Mesendoderm (in vitro differentiated cells): Measurements from ENCODE around the gene SOHLH2.

Source experiments
- DNase-seq: peaks from one replicate; pipeline ENCODE4 v3.0.0; 2013
- H2AK5ac ChIP-seq: 2 replicates; pipeline ENCODE4 v1.6.1; 2013; ENCODE audit warnings: low read length, inconsistent platforms
- H2BK120ac ChIP-seq: 2 replicates; pipeline ENCODE4 v1.6.1; 2013; ENCODE audit warnings: low read depth, mild to moderate bottlenecking, low read length, moderate library complexity, mixed read lengths
- H2BK15ac ChIP-seq: replicated peaks from 2 replicates; pipeline ENCODE4 v1.6.1; 2013; ENCODE audit warnings: low read depth, mild to moderate bottlenecking, moderate library complexity
- H2BK5ac ChIP-seq: 2 replicates; pipeline ENCODE4 v1.6.1; 2013; ENCODE audit warnings: low read length, inconsistent platforms
- H3K18ac ChIP-seq: 2 replicates; pipeline ENCODE4 v1.6.1; 2013; ENCODE audit warnings: mild to moderate bottlenecking, low read length, mixed read lengths
- H3K23ac ChIP-seq: one replicate; pipeline ENCODE4 v1.6.1; 2013; ENCODE audit warnings: low read length
- H3K27ac ChIP-seq: 2 replicates; pipeline ENCODE4 v1.5.1; 2013; ENCODE audit warnings: low read depth, mild to moderate bottlenecking, inconsistent platforms, low read length, moderate library complexity
- H3K27me3 ChIP-seq: 2 replicates; pipeline ENCODE4 v1.6.1; 2013; ENCODE audit warnings: low read length, control low read depth, mild to moderate bottlenecking, inconsistent platforms; ENCODE audit not compliant: insufficient read depth, poor library complexity
- H3K36me3 ChIP-seq: 2 replicates; pipeline ENCODE4 v1.6.1; 2013; ENCODE audit warnings: low read length, inconsistent platforms; ENCODE audit not compliant: control insufficient read depth, insufficient read depth
- H3K4ac ChIP-seq: one replicate; pipeline ENCODE4 v1.6.1; 2013; ENCODE audit warnings: low read depth, mild to moderate bottlenecking, low read length, moderate library complexity
- H3K4me1 ChIP-seq: 2 replicates; pipeline ENCODE4 v1.6.1; 2013; ENCODE audit warnings: low read depth, low read length, inconsistent platforms; ENCODE audit not compliant: control insufficient read depth
- H3K4me2 ChIP-seq: 2 replicates; pipeline ENCODE4 v1.6.1; 2013; ENCODE audit warnings: low read length
- H3K4me3 ChIP-seq: 2 replicates; pipeline ENCODE4 v1.5.1; 2013; ENCODE audit warnings: mild to moderate bottlenecking, low read length
- H3K56ac ChIP-seq: one replicate; pipeline ENCODE4 v1.6.1; 2013; ENCODE audit warnings: low read length
- H3K79me1 ChIP-seq: 2 replicates; pipeline ENCODE4 v1.6.1; 2013; ENCODE audit warnings: low read length, inconsistent platforms
- H3K79me2 ChIP-seq: 2 replicates; pipeline ENCODE4 v1.6.1; 2013; ENCODE audit warnings: mild to moderate bottlenecking, low read length; ENCODE audit not compliant: control insufficient read depth, insufficient read depth
- H3K9ac ChIP-seq: 2 replicates; pipeline ENCODE4 v1.6.1; 2013; ENCODE audit warnings: low read length, inconsistent platforms
- H4K5ac ChIP-seq: one replicate; pipeline ENCODE4 v1.6.1; 2013; ENCODE audit warnings: low read length
- H4K8ac ChIP-seq: one replicate; pipeline ENCODE4 v1.6.1; 2013; ENCODE audit warnings: low read depth, mild to moderate bottlenecking, control low read depth, low read length, moderate library complexity
- WGBS: extraction: QIAGEN DNeasy Blood & Tissue Kit; methylation state at CpG from one replicate; pipeline ENCODE4 v1.1.7; 2013; ENCODE audit warnings: low lambda C conversion rate, missing lambda C conversion rate; ENCODE audit not compliant: insufficient coverage; ENCODE audit errors: extremely low coverage; 5-methylcytosine and 5-hydroxymethylcytosine counted together

Gene SOHLH2

DNA sequence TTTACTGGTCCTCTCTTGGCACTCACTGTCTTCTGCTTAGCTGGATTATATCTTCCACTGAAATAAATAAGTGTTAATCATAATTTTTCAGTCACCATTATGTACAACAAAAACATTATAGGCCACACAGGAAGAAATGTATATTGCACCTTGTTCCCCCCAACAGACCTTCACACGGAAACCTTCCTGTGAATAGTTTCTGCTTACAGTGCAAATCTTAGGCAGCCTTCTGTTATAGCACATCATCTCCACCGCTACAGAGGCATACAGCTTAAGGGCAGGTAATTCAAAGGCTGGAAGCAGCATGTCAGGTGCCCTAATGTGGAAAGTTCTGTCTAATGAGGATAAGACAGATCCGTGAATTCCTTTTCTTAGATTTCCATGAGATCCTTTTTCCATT lies 16.9 kb upstream of the SOHLH2 start:
- no peak overlapping the region for H4K8ac ChIP-seq
- H3K79me1 ChIP-seq: no peaks in the 10 kb centered on the region
- H3K27ac ChIP-seq: no peak overlapping the region
- H3K4me1 ChIP-seq: no peaks in the 10 kb centered on the region
- no CpG with 5 or more reads among the region's 3 CpGs for WGBS
- DNase-seq: no peak
- no peak overlapping the region for H2BK120ac ChIP-seq
- no peak overlapping the region for H3K4ac ChIP-seq
- H3K9ac ChIP-seq: no peak overlapping the region
- no peaks in the 10 kb centered on the region for H3K27me3 ChIP-seq
- no peak overlapping the region for H4K5ac ChIP-seq
- H3K4me2 ChIP-seq: no peak overlapping the region
- H2AK5ac ChIP-seq: no peak overlapping the region
- no peak overlapping the region for H3K56ac ChIP-seq
- H3K18ac ChIP-seq: no peak overlapping the region
- H2BK15ac ChIP-seq: no peak overlapping the region
- H2BK5ac ChIP-seq: no peak overlapping the region
- H3K4me3 ChIP-seq: no peak overlapping the region
- no peaks in the 10 kb centered on the region for H3K79me2 ChIP-seq
- no peaks in the 10 kb centered on the region for H3K36me3 ChIP-seq
- no peak overlapping the region for H3K23ac ChIP-seq

DNA sequence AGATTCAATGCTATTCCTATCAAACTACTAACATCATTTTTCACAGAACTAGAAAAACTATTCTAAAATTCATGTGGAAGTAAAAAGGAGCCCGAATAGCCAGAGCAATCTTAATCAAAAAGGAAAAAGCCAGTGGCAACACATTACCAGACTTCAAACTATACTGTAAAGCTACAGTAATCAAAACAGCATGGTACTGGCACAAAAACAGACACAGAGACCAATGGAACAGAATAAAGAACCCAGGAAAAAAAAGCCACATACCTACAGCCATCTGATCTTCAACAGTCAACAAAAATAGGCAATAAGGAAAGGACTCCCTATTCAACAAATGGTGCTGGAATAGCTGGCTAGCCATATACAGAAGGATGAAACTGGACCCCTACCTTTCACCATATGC lies 10.4 kb upstream of the SOHLH2 start:
- Histone ChIP-seq H3K9ac (no peak overlapping the region), H2BK5ac (no peak overlapping the region), H3K27ac (no peak overlapping the region), H2BK120ac (no peak overlapping the region), H3K23ac (no peak overlapping the region), H2AK5ac (no peak overlapping the region), H3K27me3 (no peaks in the 10 kb centered on the region), H3K18ac (no peak overlapping the region), H3K79me1 (no peaks in the 10 kb centered on the region), H3K79me2 (no peaks in the 10 kb centered on the region), H3K36me3 (no peaks in the 10 kb centered on the region), H4K5ac (no peak overlapping the region), H3K4me3 (no peak overlapping the region), H2BK15ac (no peak overlapping the region), H3K4me2 (no peak overlapping the region), H4K8ac (no peak overlapping the region), H3K56ac (no peak overlapping the region), H3K4ac (no peak overlapping the region), H3K4me1 (no peaks in the 10 kb centered on the region)
- no CpG with 5 or more reads among the region's 1 CpG for WGBS
- DNase-seq: no peak

DNA sequence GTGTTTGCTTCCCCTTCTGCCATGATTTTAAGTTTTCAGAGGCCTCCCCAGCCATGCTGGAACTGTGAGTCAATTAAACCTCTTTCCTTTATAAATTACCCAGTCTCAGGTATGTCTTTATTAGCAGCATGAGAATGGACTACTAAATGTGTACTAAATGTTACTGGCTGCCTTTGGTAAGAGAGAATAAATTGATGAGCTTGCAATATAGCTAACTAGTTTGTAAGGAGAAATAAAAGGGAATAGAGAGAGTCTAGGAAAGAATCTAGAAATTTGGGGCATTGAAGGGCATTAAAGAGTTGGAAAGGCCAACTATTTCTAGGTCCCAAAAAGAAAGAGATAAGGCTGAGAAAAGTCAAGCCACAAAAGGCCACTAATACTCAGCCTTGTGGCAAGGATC lies 5.5 kb upstream of the SOHLH2 start:
- H3K18ac ChIP-seq: no peak overlapping the region
- no peak overlapping the region for H2BK5ac ChIP-seq
- no peak overlapping the region for H3K4me2 ChIP-seq
- no peaks in the 10 kb centered on the region for H3K36me3 ChIP-seq
- no peak overlapping the region for H3K23ac ChIP-seq
- H3K4me3 ChIP-seq: no peak overlapping the region
- no peak overlapping the region for H3K4ac ChIP-seq
- no peak overlapping the region for H2BK15ac ChIP-seq
- H4K8ac ChIP-seq: no peak overlapping the region
- H4K5ac ChIP-seq: no peak overlapping the region
- no peak for DNase-seq
- H3K4me1 ChIP-seq: no peaks in the 10 kb centered on the region
- no peak overlapping the region for H2BK120ac ChIP-seq
- no peaks in the 10 kb centered on the region for H3K79me1 ChIP-seq
- no peak overlapping the region for H3K9ac ChIP-seq
- H3K27me3 ChIP-seq: no peaks in the 10 kb centered on the region
- no peak overlapping the region for H3K56ac ChIP-seq
- no peaks in the 10 kb centered on the region for H3K79me2 ChIP-seq
- no peak overlapping the region for H3K27ac ChIP-seq
- H2AK5ac ChIP-seq: no peak overlapping the region

DNA sequence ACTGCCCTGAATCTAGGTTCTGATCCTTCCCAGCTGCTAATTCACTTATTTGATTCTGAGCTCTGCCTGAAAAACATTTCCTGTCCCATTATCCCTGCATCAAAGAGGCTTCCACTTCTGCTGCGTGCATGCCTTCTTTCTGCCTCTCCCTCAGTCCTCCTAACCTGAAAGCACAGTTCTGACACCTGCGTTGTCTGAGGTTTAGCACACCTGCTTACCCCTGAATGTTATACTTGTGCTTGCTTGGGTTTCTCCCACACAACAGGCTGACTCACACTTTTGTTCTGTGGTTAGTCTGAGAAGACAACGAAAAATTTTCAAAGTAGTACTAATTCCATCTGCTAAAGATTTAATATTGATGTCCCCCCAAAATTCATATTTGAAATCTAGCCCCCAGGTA lies 3.1 kb upstream of the SOHLH2 start:
- Histone ChIP-seq H3K79me2 (no peaks in the 10 kb centered on the region), H3K4ac (no peak overlapping the region), H3K4me2 (no peak overlapping the region), H2BK120ac (no peak overlapping the region), H3K23ac (no peak overlapping the region), H3K18ac (no peak overlapping the region), H4K5ac (no peak overlapping the region), H2BK15ac (no peak overlapping the region), H3K9ac (no peak overlapping the region), H3K79me1 (no peaks in the 10 kb centered on the region), H3K27me3 (no peaks in the 10 kb centered on the region), H3K56ac (no peak overlapping the region), H2BK5ac (no peak overlapping the region), H3K4me1 (no peaks in the 10 kb centered on the region), H3K4me3 (no peak overlapping the region), H3K27ac (no peak overlapping the region), H2AK5ac (no peak overlapping the region), H3K36me3 (no peaks in the 10 kb centered on the region), H4K8ac (no peak overlapping the region)
- no CpG with 5 or more reads among the region's 3 CpGs for WGBS
- DNase-seq: no peak

DNA sequence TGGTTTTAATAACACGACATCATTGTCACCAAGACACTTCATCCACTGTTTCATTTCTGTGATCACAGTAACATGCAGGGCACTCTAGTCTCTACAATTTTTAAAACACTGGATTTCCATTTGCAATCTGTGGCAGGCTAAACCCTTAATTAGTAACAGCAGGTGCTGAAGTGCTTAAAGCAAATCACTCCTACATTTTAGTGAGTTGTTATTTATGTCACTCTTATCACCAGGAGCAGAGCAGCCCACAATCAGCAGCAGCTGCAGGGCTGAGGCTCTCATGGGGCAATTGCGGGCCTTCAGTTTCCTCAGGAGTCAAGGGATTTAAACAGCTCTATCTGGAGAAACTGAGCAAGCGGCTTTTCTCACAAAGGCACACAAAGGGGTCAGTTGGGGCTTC lies 1.6 kb downstream of the SOHLH2 start:
- Histone ChIP-seq H3K79me2 (no peaks in the 10 kb centered on the region), H4K5ac (no peak overlapping the region), H3K56ac (no peak overlapping the region), H2AK5ac (no peak overlapping the region), H3K27ac (no peak overlapping the region), H3K79me1 (no peaks in the 10 kb centered on the region), H3K23ac (no peak overlapping the region), H3K18ac (no peak overlapping the region), H3K9ac (no peak overlapping the region), H3K4me1 (no peaks in the 10 kb centered on the region), H2BK15ac (no peak overlapping the region), H3K4me3 (no peak overlapping the region), H3K27me3 (no peaks in the 10 kb centered on the region), H4K8ac (no peak overlapping the region), H2BK5ac (no peak overlapping the region), H2BK120ac (no peak overlapping the region), H3K36me3 (no peaks in the 10 kb centered on the region), H3K4ac (peak overlapping the region; percentile 10), H3K4me2 (no peak overlapping the region)
- no peak for DNase-seq
- no CpG with 5 or more reads among the region's 3 CpGs for WGBS

DNA sequence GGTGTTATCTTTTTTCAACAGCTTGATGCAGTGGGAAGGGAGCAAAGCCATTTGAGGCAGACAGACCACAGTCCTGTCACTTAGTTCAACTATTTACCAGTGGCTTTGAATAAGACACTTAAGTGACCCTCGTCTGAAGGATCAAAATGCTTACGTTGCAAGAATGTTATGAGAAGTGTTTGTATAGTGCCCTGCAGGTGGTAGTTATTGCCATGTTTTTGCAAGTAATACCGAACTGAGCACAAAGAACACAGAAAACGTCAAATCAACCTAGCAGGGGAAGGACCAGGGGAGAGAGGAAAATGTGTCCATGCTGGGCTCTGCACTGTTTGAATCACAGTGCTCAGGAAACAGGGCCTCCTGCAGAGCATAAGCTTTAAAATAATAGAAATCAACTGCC lies 2.8 kb downstream of the SOHLH2 start:
- Histone ChIP-seq H3K27ac (no peak overlapping the region), H4K5ac (no peak overlapping the region), H4K8ac (no peak overlapping the region), H2AK5ac (no peak overlapping the region), H3K23ac (no peak overlapping the region), H2BK120ac (no peak overlapping the region), H3K79me2 (no peaks in the 10 kb centered on the region), H3K27me3 (no peaks in the 10 kb centered on the region), H2BK15ac (no peak overlapping the region), H3K56ac (no peak overlapping the region), H3K4me2 (no peak overlapping the region), H3K4me3 (no peak overlapping the region), H3K4me1 (no peaks in the 10 kb centered on the region), H2BK5ac (no peak overlapping the region), H3K18ac (no peak overlapping the region), H3K79me1 (no peaks in the 10 kb centered on the region), H3K36me3 (no peaks in the 10 kb centered on the region), H3K4ac (no peak overlapping the region), H3K9ac (no peak overlapping the region)
- WGBS: no CpG with 5 or more reads among the region's 4 CpGs
- no peak for DNase-seq
